Measurements from ENCODE around the gene TM9SF4. TPM values are rescaled to one million over a fixed set of nuclear protein-coding genes. Genes with fewer than 3 reads are reported as not detected.
A peak's percentile ranks its signal among the peaks of the same experiment; 100 is the strongest.

Gene TM9SF4
- total RNA-seq, 4 donors from 2014 or later: 15.9 to 49.0 (median 28.1) TPM

GRCh38 chr20:32089637-32090362 lies 19.7 kb upstream of the TM9SF4 start:
- TF ChIP-seq POLR2A (IDR thresholded peaks at IDR 0.05) (no peak), CTCF (IDR thresholded peaks at IDR 0.05) (no peak)
- H3K9me3 ChIP-seq: no peaks in the 10 kb centered on the region
- intact Hi-C loops (cut with DNase I; ENCODE audit: low total_unique reads): loop anchor here (5.0 kb wide), 1 partner anchor 267 kb away; no protein-coding TSS in a partner anchor
- no peaks in the 10 kb centered on the region for H3K27me3 ChIP-seq
- no peak overlapping the region for H3K4me3 ChIP-seq
- no peak overlapping the region for H3K27ac ChIP-seq
- DNase-seq: no peak
- no peaks in the 10 kb centered on the region for H3K4me1 ChIP-seq
- no peaks in the 10 kb centered on the region for H3K36me3 ChIP-seq

GRCh38 chr20:32091888-32092346 lies 17.6 kb upstream of the TM9SF4 start:
- H3K27me3 ChIP-seq: no peaks in the 10 kb centered on the region
- intact Hi-C loops (cut with DNase I; ENCODE audit: low total_unique reads): loop anchor here (5.0 kb wide), 1 partner anchor 270 kb away; no protein-coding TSS in a partner anchor
- H3K36me3 ChIP-seq: no peaks in the 10 kb centered on the region
- H3K27ac ChIP-seq: no peak overlapping the region
- no peaks in the 10 kb centered on the region for H3K4me1 ChIP-seq
- TF ChIP-seq POLR2A (IDR thresholded peaks at IDR 0.05) (no peak), CTCF (IDR thresholded peaks at IDR 0.05) (peak; percentile 54 to 75 (median 62))
- H3K9me3 ChIP-seq: no peaks in the 10 kb centered on the region
- H3K4me3 ChIP-seq: no peak overlapping the region
- DNase-seq: peak; percentile 58 to 66

GRCh38 chr20:32098786-32099185 lies 10.7 kb upstream of the TM9SF4 start:
- H3K36me3 ChIP-seq: no peaks in the 10 kb centered on the region
- no peak overlapping the region for H3K4me3 ChIP-seq
- no peak for DNase-seq
- H3K27ac ChIP-seq: no peak overlapping the region
- TF ChIP-seq POLR2A (IDR thresholded peaks at IDR 0.05) (no peak), CTCF (IDR thresholded peaks at IDR 0.05) (no peak)
- H3K27me3 ChIP-seq: no peaks in the 10 kb centered on the region
- H3K4me1 ChIP-seq: no peaks in the 10 kb centered on the region
- intact Hi-C loops (cut with DNase I; ENCODE audit: low total_unique reads): no loop called here
- no peaks in the 10 kb centered on the region for H3K9me3 ChIP-seq

- DNase-seq: no peak
- Histone ChIP-seq H3K36me3 (no peaks in the 10 kb centered on the region), H3K27me3 (no peaks in the 10 kb centered on the region), H3K4me3 (peak overlapping the region; percentile 83 to 99), H3K4me1 (peaks cover 0 to 9% of the 10 kb centered on the region in 2 donors), H3K9me3 (no peaks in the 10 kb centered on the region), H3K27ac (peak overlapping the region; percentile 93 to 99)
- intact Hi-C loops (cut with DNase I; ENCODE audit: low total_unique reads): no loop called here
- TF ChIP-seq CTCF (IDR thresholded peaks at IDR 0.05) (no peak), POLR2A (IDR thresholded peaks at IDR 0.05) (no peak)
These were observed 611 bp upstream of the TM9SF4 start for GRCh38 chr20:32108814-32109391.

- intact Hi-C loops (cut with DNase I; ENCODE audit: low total_unique reads): no loop called here
- TF ChIP-seq CTCF (IDR thresholded peaks at IDR 0.05) (no peak), POLR2A (IDR thresholded peaks at IDR 0.05) (no peak)
- H3K27ac ChIP-seq: peak overlapping the region; percentile 93 to 99
- no peaks in the 10 kb centered on the region for H3K36me3 ChIP-seq
- peaks cover 0 to 9% of the 10 kb centered on the region in 2 donors for H3K4me1 ChIP-seq
- peak overlapping the region; percentile 83 to 99 for H3K4me3 ChIP-seq
- no peak for DNase-seq
- H3K9me3 ChIP-seq: no peaks in the 10 kb centered on the region
- H3K27me3 ChIP-seq: no peaks in the 10 kb centered on the region
These were observed 725 bp downstream of the TM9SF4 start for GRCh38 chr20:32110173-32110704.

All from uterus (tissue), 4 donors.